GM23248 (cell line): ENCODE measurements around the gene HECTD2.

ENCODE experiments used
- EZH2 ChIP-seq: fragments of 200-600 bp; sonication (generic); IDR thresholded peaks from 2 replicates; pipeline ENCODE4 v1.6.1; 2018; ENCODE audit warnings: antibody characterized with exemption, mild to moderate bottlenecking; ENCODE audit not compliant: insufficient read depth, poor library complexity, severe bottlenecking
- EZH2phosphoT487 ChIP-seq: fragments of 200-600 bp; sonication (generic); IDR thresholded peaks from 2 replicates; pipeline ENCODE4 v1.6.1; 2018; ENCODE audit warnings: antibody characterized with exemption, moderate library complexity, mild to moderate bottlenecking, low read depth; ENCODE audit not compliant: insufficient read depth

- TF ChIP-seq EZH2 = no peak
- TF ChIP-seq EZH2phosphoT487 = no peak
These were observed 85.3 kb downstream of the HECTD2 start for GRCh38 chr10:91495402-91495801.
